ENCODE measurements around the gene CRCP.

Gene CRCP

DNA sequence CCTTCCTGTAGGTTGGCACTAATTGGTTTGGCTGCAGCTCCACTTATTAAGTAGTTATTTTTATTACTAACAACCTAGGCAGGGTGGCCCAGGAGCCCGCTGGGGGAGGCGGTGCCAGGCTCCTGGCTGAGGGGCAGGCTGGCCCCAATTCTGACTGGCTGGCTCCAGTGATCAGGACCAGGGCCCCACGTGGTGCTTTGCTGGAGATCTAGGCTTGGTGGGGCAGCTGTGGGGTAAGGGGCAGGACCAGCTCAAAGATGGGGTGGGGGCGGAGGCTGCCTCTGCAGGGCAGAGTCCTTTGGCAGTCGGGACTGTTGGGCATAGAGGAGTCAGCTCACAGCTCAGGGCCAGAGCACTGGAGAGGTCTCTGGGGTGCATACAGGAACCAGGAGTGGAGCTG lies 36.6 kb upstream of the CRCP start:
- DNase-seq (ENCODE audit: low read depth) = no peak
- no peak for TF ChIP-seq CTCF (IDR thresholded peaks at IDR 0.05; ENCODE audit: low read depth, low read length, missing control alignments)
- H3K4me3 ChIP-seq (ENCODE audit: low read depth, low read length) = no peak overlapping the region

- no peak overlapping the region for H3K4me3 ChIP-seq (ENCODE audit: low read depth, low read length)
- DNase-seq (ENCODE audit: low read depth) = no peak
- no peak for TF ChIP-seq CTCF (IDR thresholded peaks at IDR 0.05; ENCODE audit: low read depth, low read length, missing control alignments)
These were observed 32.6 kb upstream of the CRCP start for GRCh38 chr7:66082083-66082482.

GRCh38 chr7:66082886-66083415 lies 31.7 kb upstream of the CRCP start:
- H3K4me3 ChIP-seq (ENCODE audit: low read depth, low read length) = no peak overlapping the region
- DNase-seq (ENCODE audit: low read depth) = no peak
- no peak for TF ChIP-seq CTCF (IDR thresholded peaks at IDR 0.05; ENCODE audit: low read depth, low read length, missing control alignments)

DNA sequence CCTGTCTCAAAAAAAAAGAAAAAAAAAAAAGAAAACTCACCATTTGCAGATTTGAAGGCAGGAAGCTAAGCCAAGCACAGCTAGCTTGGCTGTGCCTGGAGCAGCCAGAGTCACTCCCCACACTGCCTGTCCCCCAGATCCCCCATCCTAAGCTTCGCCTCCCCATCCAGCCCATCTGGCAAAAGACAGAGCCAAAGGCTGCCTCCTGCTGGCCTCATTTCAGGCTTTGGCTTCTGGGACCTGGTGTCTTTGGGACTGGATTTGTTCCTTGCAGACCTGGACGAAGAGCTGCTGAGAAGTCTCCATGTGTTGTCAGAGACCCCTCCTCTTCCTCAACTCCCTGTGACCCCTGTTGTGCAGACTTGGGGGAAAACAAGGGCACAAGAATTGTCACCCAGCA lies 31.0 kb upstream of the CRCP start:
- TF ChIP-seq CTCF (IDR thresholded peaks at IDR 0.05; ENCODE audit: low read depth, low read length, missing control alignments) = no peak
- no peak overlapping the region for H3K4me3 ChIP-seq (ENCODE audit: low read depth, low read length)
- no peak for DNase-seq (ENCODE audit: low read depth)

DNA sequence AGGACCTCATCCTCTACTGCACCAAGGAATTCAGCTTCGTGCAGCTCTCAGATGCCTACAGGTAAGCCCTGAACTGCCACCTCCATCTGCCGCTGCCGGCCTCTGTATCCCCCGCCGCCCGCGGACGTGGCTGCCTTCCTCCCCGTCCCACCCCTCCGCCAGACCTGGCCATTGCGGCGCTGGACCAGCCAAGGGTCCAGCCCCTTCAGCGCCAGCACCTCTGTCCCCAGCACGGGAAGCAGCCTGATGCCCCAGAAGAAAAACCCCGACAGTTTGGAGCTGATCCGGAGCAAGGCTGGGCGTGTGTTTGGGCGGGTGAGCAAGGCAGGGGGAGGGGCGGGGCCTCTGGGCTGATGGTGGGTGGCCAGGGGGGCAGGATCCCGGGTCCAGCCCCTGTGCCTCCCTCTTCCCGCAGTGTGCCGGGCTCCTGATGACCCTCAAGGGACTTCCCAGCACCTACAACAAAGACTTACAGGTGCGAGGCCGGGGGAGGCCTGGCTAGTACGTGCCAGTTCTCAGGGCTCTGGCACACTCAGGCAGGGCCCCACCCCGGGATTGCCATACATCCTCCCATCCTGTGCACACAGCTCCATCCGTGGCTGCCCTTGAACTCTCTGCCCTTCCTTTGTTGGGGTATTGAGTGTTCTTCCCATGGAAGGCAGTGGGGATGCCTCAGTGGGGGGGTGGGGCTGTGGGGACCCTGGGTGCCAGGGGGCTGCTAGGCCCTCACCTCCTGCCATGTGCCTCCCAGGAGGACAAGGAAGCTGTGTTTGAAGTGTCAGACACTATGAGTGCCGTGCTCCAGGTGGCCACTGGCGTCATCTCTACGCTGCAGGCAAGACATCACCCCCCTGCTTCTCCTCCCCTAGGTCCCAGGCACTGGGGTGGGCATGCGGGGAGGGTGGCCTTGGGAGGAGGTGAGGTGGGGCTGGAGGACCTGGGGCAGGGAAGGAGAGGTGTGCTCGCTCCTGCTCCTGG lies 25.5 kb upstream of the CRCP start:
- no peak overlapping the region for H3K4me3 ChIP-seq (ENCODE audit: low read depth, low read length)
- TF ChIP-seq CTCF (IDR thresholded peaks at IDR 0.05; ENCODE audit: low read depth, low read length, missing control alignments) = no peak
- DNase-seq (ENCODE audit: low read depth) = no peak

DNA sequence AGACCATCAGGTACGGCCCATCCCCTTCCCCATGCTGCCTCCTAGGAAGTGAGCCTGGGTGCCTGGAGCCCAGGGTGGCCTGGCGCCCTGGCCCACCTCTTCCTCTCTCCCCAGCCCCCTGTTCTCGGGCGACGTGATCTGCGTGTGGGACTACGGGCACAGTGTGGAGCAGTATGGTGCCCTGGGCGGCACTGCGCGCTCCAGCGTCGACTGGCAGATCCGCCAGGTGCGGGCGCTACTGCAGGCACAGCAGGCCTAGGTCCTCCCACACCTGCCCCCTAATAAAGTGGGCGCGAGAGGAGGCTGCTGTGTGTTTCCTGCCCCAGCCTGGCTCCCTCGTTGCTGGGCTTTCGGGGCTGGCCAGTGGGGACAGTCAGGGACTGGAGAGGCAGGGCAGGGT lies 22.0 kb upstream of the CRCP start:
- no peak overlapping the region for H3K4me3 ChIP-seq (ENCODE audit: low read depth, low read length)
- no peak for DNase-seq (ENCODE audit: low read depth)
- no peak for TF ChIP-seq CTCF (IDR thresholded peaks at IDR 0.05; ENCODE audit: low read depth, low read length, missing control alignments)

All from GM12864 (cell line).